Measurements from ENCODE around the gene AKT2.

- no peak for TF ChIP-seq CTCF (IDR thresholded peaks at IDR 0.05)
- peak in 1 of 2 donors; percentile 26 for TF ChIP-seq POLR2A (IDR thresholded peaks at IDR 0.05)
Observed at GRCh38 chr19:40283414-40284250, 1.5 kb downstream of the AKT2 start.

All from adrenal gland (tissue), 5 donors.